ENCODE data around the gene AGAP3. TPM values are rescaled to one million over a fixed set of nuclear protein-coding genes. Genes with fewer than 3 reads are reported as not detected.

AGAP3 gene
- total RNA-seq, 2 donors from 2014 or later, result 26.9 to 28.4 TPM

- peak overlapping the region; percentile 25 to 43 for H3K4me3 Mint-ChIP-seq
- H3K4me1 Mint-ChIP-seq (ENCODE audit: low read depth), result peaks cover 7% of the 10 kb centered on the region
- DNase-seq (no peak), ATAC-seq (replicated peaks in 1 of 2) (no peak)
- H3K36me3 Mint-ChIP-seq (ENCODE audit: insufficient read depth in 2 of 2), result no peaks in the 10 kb centered on the region
- no peaks in the 10 kb centered on the region for H3K9me3 Mint-ChIP-seq
- peaks cover 38% of the 10 kb centered on the region for H3K27me3 Mint-ChIP-seq (ENCODE audit: low read depth)
- no peak overlapping the region for H3K27ac Mint-ChIP-seq
These were observed 80.4 kb downstream of the AGAP3 start for GRCh38 chr7:151166629-151167196.

GRCh38 chr7:151167197-151167961, 81.1 kb downstream of the AGAP3 start, which contains the start of gene GBX1:
Gene GBX1 (minus strand): TSS chr7:151167694. CDS start chr7:151167548, 146 bp downstream.
- H3K36me3 Mint-ChIP-seq (ENCODE audit: insufficient read depth in 2 of 2), result no peaks in the 10 kb centered on the region
- peaks cover 44% of the 10 kb centered on the region for H3K27me3 Mint-ChIP-seq (ENCODE audit: low read depth)
- H3K4me3 Mint-ChIP-seq, result peak within 1 kb of the TSS; percentile 68 to 80
- H3K4me1 Mint-ChIP-seq (ENCODE audit: low read depth), result peaks cover 7% of the 10 kb centered on the region
- H3K9me3 Mint-ChIP-seq, result no peaks in the 10 kb centered on the region
- ATAC-seq (replicated peaks in 1 of 2) (peak; percentile 51 to 65), DNase-seq (peak; percentile 24 to 25)
- H3K27ac Mint-ChIP-seq, result no peak within 1 kb of the TSS

DNA sequence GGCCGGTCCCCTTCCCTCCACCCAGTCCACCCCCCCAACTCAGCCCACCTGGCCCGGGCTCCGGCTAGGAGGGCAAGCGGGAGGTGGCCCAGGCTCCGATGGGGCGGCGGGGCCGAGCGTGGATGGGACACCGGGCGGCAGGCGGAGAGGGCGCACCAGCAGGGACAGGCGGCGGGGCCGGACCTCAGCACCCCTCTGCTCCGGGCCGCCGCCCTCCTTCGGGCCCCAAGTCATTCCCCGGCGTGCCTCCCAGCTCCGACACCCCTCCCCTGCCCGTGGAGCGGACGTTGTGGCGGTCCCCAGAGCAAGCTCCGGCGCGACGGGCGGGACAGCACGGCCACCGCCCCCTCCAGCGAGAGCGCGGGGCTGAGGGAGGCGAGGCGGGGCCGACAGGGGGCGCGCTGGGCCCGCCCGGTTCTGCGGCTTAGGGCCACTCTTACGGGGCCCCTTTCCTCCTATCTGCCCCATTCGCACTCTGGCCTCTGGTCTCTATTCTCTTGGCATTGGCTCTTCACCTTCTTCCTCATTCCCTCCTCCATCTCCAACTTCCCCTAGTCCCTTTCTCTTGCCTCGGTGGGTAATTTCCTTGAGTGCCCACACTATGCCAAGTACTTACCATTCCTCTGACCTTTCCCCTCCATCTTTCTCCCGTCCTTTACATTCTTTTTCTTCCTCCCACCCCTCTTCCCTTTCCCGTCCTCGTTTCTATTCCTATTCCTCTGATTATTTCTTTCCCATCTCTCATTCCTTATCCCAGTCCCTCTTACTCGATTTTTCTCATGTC, 81.9 kb downstream of the AGAP3 start:
- peaks cover 53% of the 10 kb centered on the region for H3K27me3 Mint-ChIP-seq (ENCODE audit: low read depth)

DNA sequence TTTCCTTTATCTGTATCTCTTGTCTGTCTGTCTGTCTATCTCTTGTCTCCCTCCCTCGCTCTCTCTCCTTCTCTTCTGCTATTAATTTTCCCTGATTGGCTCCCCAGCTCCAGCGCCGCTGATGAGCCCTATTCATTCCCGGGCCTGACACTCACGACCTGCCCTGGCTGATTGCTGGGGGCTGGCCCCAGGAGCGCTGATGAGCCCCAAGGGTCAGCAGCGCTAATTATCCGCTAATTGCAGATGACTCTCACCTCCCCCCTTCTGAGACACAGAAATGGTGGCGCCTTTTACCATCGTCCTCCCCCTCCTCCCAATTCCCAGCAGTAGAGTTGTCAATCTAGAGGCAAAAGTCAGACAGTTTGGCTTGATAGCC, 82.5 kb downstream of the AGAP3 start:
- no peak for ATAC-seq (replicated peaks in 1 of 2)
- peak overlapping the region; percentile 68 to 80 for H3K4me3 Mint-ChIP-seq
- DNase-seq, result no peak
- peaks cover 7% of the 10 kb centered on the region for H3K4me1 Mint-ChIP-seq (ENCODE audit: low read depth)
- no peaks in the 10 kb centered on the region for H3K36me3 Mint-ChIP-seq (ENCODE audit: insufficient read depth in 2 of 2)
- no peaks in the 10 kb centered on the region for H3K9me3 Mint-ChIP-seq
- H3K27ac Mint-ChIP-seq, result no peak overlapping the region
- peaks cover 58% of the 10 kb centered on the region for H3K27me3 Mint-ChIP-seq (ENCODE audit: low read depth)

More for the DNA sequence above, 81.9 kb downstream of the AGAP3 start:
- ATAC-seq (replicated peaks in 1 of 2) (peak; percentile 89 to 90), DNase-seq (peak; percentile 77 to 80)
- H3K9me3 Mint-ChIP-seq, result no peaks in the 10 kb centered on the region
- no peak overlapping the region for H3K27ac Mint-ChIP-seq
- no peaks in the 10 kb centered on the region for H3K36me3 Mint-ChIP-seq (ENCODE audit: insufficient read depth in 2 of 2)
- H3K4me3 Mint-ChIP-seq, result peak overlapping the region; percentile 68 to 80
- H3K4me1 Mint-ChIP-seq (ENCODE audit: low read depth), result peaks cover 7% of the 10 kb centered on the region

GRCh38 chr7:151172273-151173141, 86.2 kb downstream of the AGAP3 start:
- Mint-ChIP-seq H3K27ac (no peak overlapping the region), H3K4me1 (ENCODE audit: low read depth) (peaks cover 7% of the 10 kb centered on the region), H3K4me3 (no peak overlapping the region), H3K36me3 (ENCODE audit: insufficient read depth in 2 of 2) (no peaks in the 10 kb centered on the region), H3K9me3 (no peaks in the 10 kb centered on the region), H3K27me3 (ENCODE audit: low read depth) (peaks cover 61% of the 10 kb centered on the region)
- ATAC-seq (replicated peaks in 1 of 2), result peak; percentile 53 to 61
- peak; percentile 80 to 88 for DNase-seq

DNA sequence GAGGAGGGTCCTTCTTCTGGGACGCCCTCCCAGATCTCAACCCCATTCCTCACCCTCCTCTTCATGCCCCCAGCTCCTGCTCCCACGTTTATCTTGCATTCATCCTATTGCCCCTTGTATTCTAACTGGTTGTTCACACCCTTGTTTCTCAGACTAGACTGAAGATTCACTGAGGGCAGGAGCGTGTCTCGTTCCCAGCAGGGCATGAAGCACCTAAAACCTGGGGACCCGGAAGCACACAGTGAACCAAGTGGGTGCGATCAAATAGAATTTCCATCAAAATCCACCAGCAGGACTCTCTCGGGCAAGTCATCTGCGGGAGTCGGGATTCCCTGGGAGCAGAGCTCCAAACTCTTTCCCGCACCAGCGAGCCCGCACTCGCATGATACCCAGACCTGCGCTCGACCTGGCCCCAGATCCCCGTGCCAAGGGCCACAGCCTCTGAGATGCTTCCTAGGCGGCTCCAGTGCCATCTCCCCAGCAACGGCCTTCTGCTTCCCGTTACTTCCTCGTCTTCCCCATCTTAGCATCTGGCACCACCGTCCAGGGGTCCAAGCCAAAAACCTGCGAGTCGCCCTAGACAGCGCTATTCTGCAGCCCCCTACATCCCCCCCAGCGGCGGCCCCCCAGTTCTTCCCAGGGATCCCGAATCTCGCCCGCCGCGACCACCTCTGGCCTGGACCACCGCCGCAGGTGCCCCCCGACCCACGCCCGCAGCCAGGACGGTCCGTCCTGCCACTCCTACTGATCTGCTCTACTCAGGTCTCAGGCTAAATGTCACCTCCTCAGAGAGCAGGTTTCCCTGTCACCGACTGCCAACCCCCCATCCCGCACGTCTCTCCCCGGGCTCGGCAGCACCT, 87.3 kb downstream of the AGAP3 start:
- Mint-ChIP-seq H3K4me3 (no peak overlapping the region), H3K27me3 (ENCODE audit: low read depth) (peaks cover 55% of the 10 kb centered on the region), H3K9me3 (no peaks in the 10 kb centered on the region), H3K36me3 (ENCODE audit: insufficient read depth in 2 of 2) (no peaks in the 10 kb centered on the region), H3K4me1 (ENCODE audit: low read depth) (peaks cover 2% of the 10 kb centered on the region), H3K27ac (no peak overlapping the region)
- DNase-seq (no peak), ATAC-seq (replicated peaks in 1 of 2) (no peak)

GRCh38 chr7:151174246-151175046, 88.2 kb downstream of the AGAP3 start:
- peak; percentile 16 to 21 for DNase-seq
- no peaks in the 10 kb centered on the region for H3K36me3 Mint-ChIP-seq (ENCODE audit: insufficient read depth in 2 of 2)
- no peaks in the 10 kb centered on the region for H3K9me3 Mint-ChIP-seq
- no peak overlapping the region for H3K27ac Mint-ChIP-seq
- peak in 1 of 2 donors; percentile 34 for ATAC-seq (replicated peaks in 1 of 2)
- no peaks in the 10 kb centered on the region for H3K4me1 Mint-ChIP-seq (ENCODE audit: low read depth)
- peaks cover 52% of the 10 kb centered on the region for H3K27me3 Mint-ChIP-seq (ENCODE audit: low read depth)
- no peak overlapping the region for H3K4me3 Mint-ChIP-seq

DNA sequence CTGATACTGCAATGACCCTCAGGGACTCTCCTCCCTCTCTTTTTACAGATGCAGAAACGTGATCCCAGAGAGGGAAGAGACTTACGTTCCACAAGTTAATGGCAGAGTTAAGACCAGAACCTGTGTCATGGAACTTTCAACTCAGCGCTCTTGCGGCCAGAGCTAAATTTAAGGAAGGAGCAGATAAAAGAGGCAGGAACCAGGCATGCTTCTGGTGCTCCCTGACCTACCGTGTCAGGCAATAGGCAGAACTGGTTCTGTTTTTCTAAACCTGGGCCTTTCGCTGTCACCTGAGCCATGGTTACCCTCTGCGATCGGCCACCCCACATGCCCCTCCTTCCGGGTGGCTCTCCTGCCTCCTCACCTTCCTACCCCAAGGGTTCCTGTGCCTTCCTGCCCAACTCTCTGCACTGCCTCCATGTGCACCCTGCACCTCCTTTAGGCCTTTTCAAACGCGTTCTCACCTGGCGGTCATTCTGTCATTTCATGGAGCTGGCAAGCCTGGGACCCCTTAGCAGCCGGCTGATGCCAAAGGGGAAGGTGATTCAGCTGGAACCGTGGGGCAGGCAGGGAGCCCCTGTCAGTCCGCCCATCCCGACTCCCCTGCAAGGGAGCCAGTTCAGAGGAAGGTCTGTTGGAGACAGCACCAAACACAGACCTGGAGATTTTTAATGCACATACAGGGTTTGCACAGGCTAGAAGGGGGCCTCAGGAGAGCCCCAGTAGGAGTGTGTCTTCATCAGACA, 88.9 kb downstream of the AGAP3 start:
- Mint-ChIP-seq H3K36me3 (ENCODE audit: insufficient read depth in 2 of 2) (no peaks in the 10 kb centered on the region), H3K4me1 (ENCODE audit: low read depth) (no peaks in the 10 kb centered on the region), H3K27me3 (ENCODE audit: low read depth) (peaks cover 44% of the 10 kb centered on the region), H3K9me3 (no peaks in the 10 kb centered on the region), H3K4me3 (no peak overlapping the region), H3K27ac (no peak overlapping the region)
- DNase-seq (no peak), ATAC-seq (replicated peaks in 1 of 2) (no peak)

DNA sequence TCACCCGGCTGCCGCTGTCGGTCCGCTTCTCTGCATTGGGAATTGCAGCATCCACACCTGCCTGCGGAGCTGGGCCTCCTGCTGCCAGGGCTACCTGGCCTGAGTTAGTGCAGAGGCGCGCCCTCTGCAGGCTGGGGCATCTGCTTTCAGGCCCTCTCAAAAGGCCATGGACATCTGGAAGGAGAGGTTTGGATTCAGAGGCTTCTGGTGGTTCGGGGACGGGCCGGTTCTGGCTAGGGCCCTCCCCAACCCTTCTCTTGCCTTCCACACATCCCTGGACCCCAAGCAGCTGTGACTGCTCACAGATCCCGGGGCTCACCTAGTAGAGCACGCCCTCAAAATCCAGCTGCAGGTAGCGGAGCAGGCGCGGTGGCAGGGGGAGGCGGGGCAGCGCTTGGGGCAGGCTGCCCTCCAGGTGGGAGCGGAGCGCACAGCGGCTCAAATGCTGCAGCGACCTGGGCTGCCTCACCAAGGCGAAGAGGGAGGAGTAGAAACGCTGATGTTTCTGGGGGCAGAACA, 89.6 kb downstream of the AGAP3 start:
- Mint-ChIP-seq H3K9me3 (no peaks in the 10 kb centered on the region), H3K27ac (no peak overlapping the region), H3K4me1 (ENCODE audit: low read depth) (no peaks in the 10 kb centered on the region), H3K36me3 (ENCODE audit: insufficient read depth in 2 of 2) (no peaks in the 10 kb centered on the region), H3K27me3 (ENCODE audit: low read depth) (peaks cover 43% of the 10 kb centered on the region), H3K4me3 (no peak overlapping the region)
- DNase-seq, result no peak
- ATAC-seq (replicated peaks in 1 of 2), result no peak

DNA sequence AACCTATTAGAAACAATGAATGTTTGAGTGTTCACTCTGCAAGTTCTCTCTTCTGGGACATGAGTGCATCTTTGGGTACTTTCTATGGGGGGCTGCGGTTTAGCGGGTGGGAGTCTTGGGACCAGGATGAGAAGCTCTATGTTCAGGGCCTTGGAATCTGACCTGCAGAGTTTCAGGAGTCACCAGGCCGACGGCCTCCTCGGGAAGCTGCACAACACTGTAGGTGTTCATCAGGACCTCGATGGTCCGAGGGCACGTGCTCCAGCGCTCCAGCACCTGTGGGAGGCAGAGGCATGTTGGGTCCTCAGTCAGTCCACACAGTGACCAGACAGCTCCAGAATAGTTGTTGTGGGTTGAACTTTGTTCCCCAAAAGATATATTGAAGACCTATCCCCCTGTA, 90.1 kb downstream of the AGAP3 start:
- no peaks in the 10 kb centered on the region for H3K4me1 Mint-ChIP-seq (ENCODE audit: low read depth)
- ATAC-seq (replicated peaks in 1 of 2) (no peak), DNase-seq (no peak)
- no peak overlapping the region for H3K4me3 Mint-ChIP-seq
- no peaks in the 10 kb centered on the region for H3K9me3 Mint-ChIP-seq
- H3K36me3 Mint-ChIP-seq (ENCODE audit: insufficient read depth in 2 of 2), result no peaks in the 10 kb centered on the region
- no peak overlapping the region for H3K27ac Mint-ChIP-seq
- H3K27me3 Mint-ChIP-seq (ENCODE audit: low read depth), result peaks cover 40% of the 10 kb centered on the region

DNA sequence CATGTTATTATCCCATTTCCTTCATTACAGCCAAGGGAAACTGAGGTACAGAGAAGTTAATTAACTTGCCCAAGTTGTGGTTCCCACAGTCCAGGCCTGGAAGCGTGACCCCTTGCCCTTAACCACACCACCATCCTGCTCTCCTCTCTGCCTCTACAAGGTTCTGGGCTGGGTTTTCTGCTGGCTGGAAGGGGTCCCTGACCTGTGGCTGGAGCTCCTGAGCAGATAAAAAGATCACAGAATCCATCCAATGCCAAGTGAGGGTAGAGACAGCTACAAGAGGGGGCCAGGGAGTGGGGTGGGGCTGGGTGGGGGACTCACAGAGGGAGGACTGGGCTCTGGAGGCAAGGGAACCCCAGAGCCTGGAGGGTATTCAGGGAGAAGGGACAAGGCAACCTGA, 91.0 kb downstream of the AGAP3 start:
- Mint-ChIP-seq H3K27me3 (ENCODE audit: low read depth) (peaks cover 31% of the 10 kb centered on the region), H3K4me1 (ENCODE audit: low read depth) (no peaks in the 10 kb centered on the region), H3K36me3 (ENCODE audit: insufficient read depth in 2 of 2) (no peaks in the 10 kb centered on the region), H3K4me3 (no peak overlapping the region), H3K27ac (no peak overlapping the region), H3K9me3 (no peaks in the 10 kb centered on the region)
- ATAC-seq (replicated peaks in 1 of 2) (no peak), DNase-seq (no peak)
